ENCODE data around the gene IQSEC1. TPM values are rescaled to one million over a fixed set of nuclear protein-coding genes. Genes with fewer than 3 reads are reported as not detected.
A peak's percentile ranks its signal among the peaks of the same experiment; 100 is the strongest.

IQSEC1 gene
- total and polyA plus RNA-seq, 2 donors (not counting 1 experiment from before 2014, with no cell fraction given), result 96.7 to 222 TPM

GRCh38 chr3:12974334-12974733, 98.9 kb downstream of the IQSEC1 start:
- Histone ChIP-seq H3K36me3 (replicated peaks in 1 of 2; ENCODE audit: control extremely low read depth in 1 of 2, control insufficient read depth in 1 of 2, extremely low read depth in 1 of 2, insufficient read depth in 2 of 2, low read length in 1 of 2) (peaks cover 0 to 64% of the 10 kb centered on the region in 2 experiments), H3K9ac (ENCODE audit: low read length) (no peak overlapping the region), H3K9me3 (ENCODE audit: control extremely low read depth in 1 of 3, control insufficient read depth in 2 of 3, insufficient read depth in 1 of 3, low read length in 2 of 3) (no peaks in the 10 kb centered on the region), H2AFZ (ENCODE audit: insufficient read depth, low read depth, low read length, poor library complexity, severe bottlenecking) (no peak overlapping the region), H3K27ac (ENCODE audit: low read length in 2 of 2) (peak overlapping the region in 1 of 2 donors; percentile 49), H3K79me2 (ENCODE audit: control insufficient read depth, insufficient read depth, low read length) (peaks cover 99% of the 10 kb centered on the region), H3K4me3 (ENCODE audit: control extremely low read depth in 1 of 5, extremely low read depth in 1 of 5, insufficient read depth in 1 of 5, low read depth in 2 of 5, low read length in 4 of 5) (no peak overlapping the region), H3K27me3 (replicated peaks in 1 of 4; ENCODE audit: control extremely low read depth in 1 of 4, control insufficient read depth in 3 of 4, insufficient read depth in 4 of 4, low read length in 3 of 4) (no peaks in the 10 kb centered on the region), H3K4me2 (replicated peaks; ENCODE audit: low read depth, low read length, poor library complexity, severe bottlenecking) (peak overlapping the region; percentile 29), H3K4me1 (ENCODE audit: control insufficient read depth in 2 of 2, insufficient read depth in 2 of 2, low read length in 2 of 2) (peaks cover 22 to 61% of the 10 kb centered on the region in 2 donors), H4K20me1 (ENCODE audit: control insufficient read depth, insufficient read depth, low read length, poor library complexity, severe bottlenecking) (peaks cover 99% of the 10 kb centered on the region)
- Mint-ChIP-seq H3K27ac (peak overlapping the region; percentile 76), H3K4me3 (no peak overlapping the region), H3K9me3 (ENCODE audit: insufficient read depth) (no peaks in the 10 kb centered on the region), H3K4me1 (peaks cover 72% of the 10 kb centered on the region), H3K27me3 (no peaks in the 10 kb centered on the region)
- TF ChIP-seq EZH2 (IDR thresholded peaks at IDR 0.05; ENCODE audit: borderline replicate concordance, insufficient read depth, low read depth, low read length, poor library complexity, severe bottlenecking) (no peak), CTCF (IDR thresholded peaks at IDR 0.05) (no peak)
- ATAC-seq (ENCODE audit: low read depth) (no peak), DNase-seq (no peak)
- CTCF ChIA-PET, result interaction anchor here (0.6 to 3.4 kb wide), 5 partner anchors 9 to 28 kb away, joined by 3 to 29 read pairs (median 5); no protein-coding TSS in a partner anchor
- POLR2A ChIA-PET, result no interaction called here
- 95% methylated on average over 4 of the region's 6 CpGs for WGBS (ENCODE audit: insufficient coverage)
- intact Hi-C loops (cut with micrococcal nuclease), result no loop called here

- no peaks in the 10 kb centered on the region for H3K9me3 ChIP-seq (ENCODE audit: control extremely low read depth in 1 of 3, control insufficient read depth in 2 of 3, insufficient read depth in 1 of 3, low read length in 2 of 3)
- H2AFZ ChIP-seq (ENCODE audit: insufficient read depth, low read depth, low read length, poor library complexity, severe bottlenecking), result no peak overlapping the region
- Mint-ChIP-seq H3K27me3 (no peaks in the 10 kb centered on the region), H3K9me3 (ENCODE audit: insufficient read depth) (no peaks in the 10 kb centered on the region), H3K27ac (peak overlapping the region; percentile 76), H3K4me1 (peaks cover 72% of the 10 kb centered on the region), H3K4me3 (no peak overlapping the region)
- peaks cover 99% of the 10 kb centered on the region for H4K20me1 ChIP-seq (ENCODE audit: control insufficient read depth, insufficient read depth, low read length, poor library complexity, severe bottlenecking)
- 0% methylated on average over 4 of the region's 6 CpGs for WGBS (ENCODE audit: insufficient coverage)
- CTCF ChIA-PET, result interaction anchor here (1.0 to 3.4 kb wide), 6 partner anchors 10 to 73 kb away, joined by 3 to 29 read pairs (median 4); no protein-coding TSS in a partner anchor
- no peak overlapping the region for H3K4me3 ChIP-seq (ENCODE audit: control extremely low read depth in 1 of 5, extremely low read depth in 1 of 5, insufficient read depth in 1 of 5, low read depth in 2 of 5, low read length in 4 of 5)
- peak; percentile 62 for ATAC-seq (ENCODE audit: low read depth)
- POLR2A ChIA-PET, result no interaction called here
- no peak for TF ChIP-seq EZH2 (IDR thresholded peaks at IDR 0.05; ENCODE audit: borderline replicate concordance, insufficient read depth, low read depth, low read length, poor library complexity, severe bottlenecking)
- TF ChIP-seq CTCF (IDR thresholded peaks at IDR 0.05), result no peak
- peaks cover 0 to 62% of the 10 kb centered on the region in 2 experiments for H3K36me3 ChIP-seq (replicated peaks in 1 of 2; ENCODE audit: control extremely low read depth in 1 of 2, control insufficient read depth in 1 of 2, extremely low read depth in 1 of 2, insufficient read depth in 2 of 2, low read length in 1 of 2)
- intact Hi-C loops (cut with micrococcal nuclease), result no loop called here
- H3K4me1 ChIP-seq (ENCODE audit: control insufficient read depth in 2 of 2, insufficient read depth in 2 of 2, low read length in 2 of 2), result peaks cover 22 to 62% of the 10 kb centered on the region in 2 donors
- peak overlapping the region in 1 of 2 donors; percentile 49 for H3K27ac ChIP-seq (ENCODE audit: low read length in 2 of 2)
- H3K4me2 ChIP-seq (replicated peaks; ENCODE audit: low read depth, low read length, poor library complexity, severe bottlenecking), result peak overlapping the region; percentile 29
- DNase-seq, result peak; percentile 75
- peaks cover 99% of the 10 kb centered on the region for H3K79me2 ChIP-seq (ENCODE audit: control insufficient read depth, insufficient read depth, low read length)
- no peak overlapping the region for H3K9ac ChIP-seq (ENCODE audit: low read length)
- H3K27me3 ChIP-seq (replicated peaks in 1 of 4; ENCODE audit: control extremely low read depth in 1 of 4, control insufficient read depth in 3 of 4, insufficient read depth in 4 of 4, low read length in 3 of 4), result no peaks in the 10 kb centered on the region
Measured at GRCh38 chr3:12973827-12974226, 99.4 kb downstream of the IQSEC1 start.
